WTC11 (cell line): ENCODE results near the gene SNTB2.

Source experiments
- CTCF ChIP-seq: fragments of 200-600 bp; IDR thresholded peaks from 2 replicates; pipeline ENCODE4 v1.8.0; 2022; ENCODE audit warnings: antibody characterized with exemption
- ELF4 ChIP-seq: sonication (generic); formaldehyde crosslinking; IDR thresholded peaks from 2 replicates; pipeline ENCODE4 v1.8.1; 2022; ENCODE audit warnings: low read depth, mild to moderate bottlenecking, moderate library complexity, missing genetic modification reagents
- MAX ChIP-seq: sonication (generic); formaldehyde crosslinking; IDR thresholded peaks from 2 replicates; pipeline ENCODE4 v1.8.0; 2022; ENCODE audit warnings: mild to moderate bottlenecking, missing genetic modification reagents
- SOX15 ChIP-seq: fragments of 250-450 bp; sonication (Bioruptor Pico); IDR thresholded peaks from 2 replicates; pipeline ENCODE4 v1.9.0; 2021; ENCODE audit warnings: mild to moderate bottlenecking
- ZNF138 ChIP-seq: sonication (generic); formaldehyde crosslinking; conservative IDR thresholded peaks from 2 replicates; pipeline ENCODE4 v1.8.1; 2022; ENCODE audit warnings: mild to moderate bottlenecking, moderate library complexity, missing genetic modification reagents

- no peak for TF ChIP-seq SOX15 (CRISPR knock-in tag)
- no peak for TF ChIP-seq CTCF
- TF ChIP-seq ELF4 (CRISPR knock-in tag), result no peak
- no peak for TF ChIP-seq MAX (CRISPR knock-in tag)
- no peak for TF ChIP-seq ZNF138 (CRISPR knock-in tag)
These were observed 3.6 kb downstream of the SNTB2 start for GRCh38 chr16:69190598-69190997.
